Ovary (tissue), 9 donors: ENCODE results near the gene LTC4S. TPM values are rescaled to one million over a fixed set of nuclear protein-coding genes. Genes with fewer than 3 reads are reported as not detected.
A peak's percentile ranks its signal among the peaks of the same experiment; 100 is the strongest.

Source experiments
- DNase-seq, 5 donors: peaks; one replicate each; pipeline ENCODE4 v3.0.0-alpha.2; 2019 to 2020
- H3K27ac ChIP-seq, 2 donors: fragments of 200-600 bp; one replicate each; pipeline versions ENCODE4 v1.5.1 to v1.8.0; 2019 to 2022
- H3K27me3 ChIP-seq: fragments of 200-600 bp; one replicate; pipeline ENCODE4 v1.8.0; 2022
- H3K36me3 ChIP-seq: fragments of 200-600 bp; sonication (generic); one replicate; pipeline ENCODE4 v1.5.1; 2019
- H3K4me1 ChIP-seq: one replicate; pipeline ENCODE4 v1.8.1; 2013; ENCODE audit warnings: mild to moderate bottlenecking, moderate library complexity; ENCODE audit not compliant: insufficient read depth
- H3K4me3 ChIP-seq: fragments of 200-600 bp; sonication (generic); one replicate; pipeline ENCODE4 v1.5.1; 2017
- H3K9me3 ChIP-seq, 2 donors: fragments of 200-600 bp in 1 of 2; sonication (generic) in 1 of 2; one replicate each; pipeline versions ENCODE4 v1.5.1 to v1.8.1; 2013 to 2019; ENCODE audit warnings: mild to moderate bottlenecking in 1 of 2, moderate library complexity in 1 of 2
- EP300 ChIP-seq: sonication (generic); formaldehyde crosslinking; IDR thresholded peaks from one replicate; pipeline ENCODE4 v1.6.1; 2017; ENCODE audit warnings: antibody characterized with exemption
- POLR2A ChIP-seq: fragments of 450-650 bp; IDR thresholded peaks from one replicate; pipeline ENCODE4 v1.6.1; 2017; ENCODE audit warnings: antibody characterized with exemption, mild to moderate bottlenecking, moderate library complexity
- WGBS, 3 donors: extraction: QIAGEN DNeasy Blood & Tissue Kit in 1 of 3; methylation state at CpG; one replicate each; pipeline versions ENCODE4 v1.1.5 to v1.1.7; 2013 to 2017; 5-methylcytosine and 5-hydroxymethylcytosine counted together
- intact Hi-C, 4 donors: fragments of 100-400 bp; cut with DNase I; formaldehyde crosslinking; loops; one replicate each; pipeline versions ENCODE4 v1.11.0 to v1.15.1; 2022 to 2023
- polyA plus RNA-seq, 2 donors: library from polyadenylated mRNA; stranded (reverse); fragments of 200-250 nt in 1 of 2; fragments of 350-450 nt in 1 of 2; fragmentation: Illumina TruSeq in 1 of 2; extraction: RNeasy Lipid Tissue Mini Kit (QIAGEN cat#74804) in 1 of 2; gene quantifications; one replicate each; pipeline ENCODE4 v1.2.3, GENCODE V29; 2013 to 2014
- total RNA-seq, 7 donors: library from RNA; depleted of rRNA in 2 of 7; stranded (reverse); fragments of >200 nt in 2 of 7; fragmentation: NEBNext Ultra II Directional in 3 of 7; extraction: Animal tissue kit (Norgen Biotek cat#: 25700) in 3 of 7; gene quantifications; one replicate each; pipeline versions ENCODE4 v1.1.0 to v1.2.4, GENCODE V29; 2016 to 2023
- TF ChIP-seq, protein P1 (sequence below), 3 donors: fragments of 450-650 bp in 2 of 3; fragments of 200-600 bp in 1 of 3; IDR thresholded peaks; one replicate each; pipeline versions ENCODE4 v1.5.1 to v1.8.0; 2016 to 2022; ENCODE audit warnings: antibody characterized with exemption in 3 of 3, mild to moderate bottlenecking in 1 of 3
- donor health status: DM: no; HTN: no; CAD: no; lungs with moderate emphysema.
- donor health status: DM: no; HTN: no; CAD: no.
- donor health status: Bipolar disorder and iron deficiency.
- donor health status: DM: yes; HTN: yes; CAD: no.
- donor health status: DM: no; HTN: no; CAD: no.
- donor health status: DM: yes; HTN: yes; CAD: no.

LTC4S gene
- total and polyA plus RNA-seq, 9 donors, result 7.5 to 43.5 (median 16.9) TPM; not detected in 1

DNA sequence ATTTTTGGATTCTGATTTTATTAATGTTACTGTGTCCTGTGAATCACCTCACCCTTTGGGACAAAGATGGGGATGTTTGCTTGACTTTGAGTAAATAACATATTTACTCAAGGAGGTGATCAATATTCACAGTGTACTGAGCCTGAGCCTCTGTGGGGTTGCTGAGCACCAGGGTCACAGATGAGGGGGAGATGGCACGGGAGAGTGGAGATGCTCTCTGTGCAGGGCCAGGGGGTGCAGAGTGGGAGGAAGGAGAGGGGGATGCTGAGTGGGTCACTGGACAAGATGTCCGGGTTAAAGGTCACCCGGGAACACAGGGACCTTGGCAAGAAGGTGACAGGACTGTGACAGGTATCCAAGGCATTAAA lies 30.9 kb downstream of the LTC4S start:
- Histone ChIP-seq H3K4me1 (peaks cover 22% of the 10 kb centered on the region), H3K36me3 (no peaks in the 10 kb centered on the region), H3K27ac (no peak overlapping the region), H3K9me3 (no peaks in the 10 kb centered on the region), H3K4me3 (no peak overlapping the region), H3K27me3 (no peaks in the 10 kb centered on the region)
- TF ChIP-seq, protein P1, sequence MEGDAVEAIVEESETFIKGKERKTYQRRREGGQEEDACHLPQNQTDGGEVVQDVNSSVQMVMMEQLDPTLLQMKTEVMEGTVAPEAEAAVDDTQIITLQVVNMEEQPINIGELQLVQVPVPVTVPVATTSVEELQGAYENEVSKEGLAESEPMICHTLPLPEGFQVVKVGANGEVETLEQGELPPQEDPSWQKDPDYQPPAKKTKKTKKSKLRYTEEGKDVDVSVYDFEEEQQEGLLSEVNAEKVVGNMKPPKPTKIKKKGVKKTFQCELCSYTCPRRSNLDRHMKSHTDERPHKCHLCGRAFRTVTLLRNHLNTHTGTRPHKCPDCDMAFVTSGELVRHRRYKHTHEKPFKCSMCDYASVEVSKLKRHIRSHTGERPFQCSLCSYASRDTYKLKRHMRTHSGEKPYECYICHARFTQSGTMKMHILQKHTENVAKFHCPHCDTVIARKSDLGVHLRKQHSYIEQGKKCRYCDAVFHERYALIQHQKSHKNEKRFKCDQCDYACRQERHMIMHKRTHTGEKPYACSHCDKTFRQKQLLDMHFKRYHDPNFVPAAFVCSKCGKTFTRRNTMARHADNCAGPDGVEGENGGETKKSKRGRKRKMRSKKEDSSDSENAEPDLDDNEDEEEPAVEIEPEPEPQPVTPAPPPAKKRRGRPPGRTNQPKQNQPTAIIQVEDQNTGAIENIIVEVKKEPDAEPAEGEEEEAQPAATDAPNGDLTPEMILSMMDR (IDR thresholded peaks at IDR 0.05), result no peak
- TF ChIP-seq EP300 (no peak), POLR2A (no peak)
- intact Hi-C loops, result loop anchor here in 1 of 4 donors (10.0 kb wide), 1 partner anchor 80 kb away; the partner anchor contains the start of gene TBC1D9B
- DNase-seq, result no peak
- WGBS, 3 donors, result 67 to 80% (median 72%) methylated on average over 3 of the region's 3 CpGs

DNA sequence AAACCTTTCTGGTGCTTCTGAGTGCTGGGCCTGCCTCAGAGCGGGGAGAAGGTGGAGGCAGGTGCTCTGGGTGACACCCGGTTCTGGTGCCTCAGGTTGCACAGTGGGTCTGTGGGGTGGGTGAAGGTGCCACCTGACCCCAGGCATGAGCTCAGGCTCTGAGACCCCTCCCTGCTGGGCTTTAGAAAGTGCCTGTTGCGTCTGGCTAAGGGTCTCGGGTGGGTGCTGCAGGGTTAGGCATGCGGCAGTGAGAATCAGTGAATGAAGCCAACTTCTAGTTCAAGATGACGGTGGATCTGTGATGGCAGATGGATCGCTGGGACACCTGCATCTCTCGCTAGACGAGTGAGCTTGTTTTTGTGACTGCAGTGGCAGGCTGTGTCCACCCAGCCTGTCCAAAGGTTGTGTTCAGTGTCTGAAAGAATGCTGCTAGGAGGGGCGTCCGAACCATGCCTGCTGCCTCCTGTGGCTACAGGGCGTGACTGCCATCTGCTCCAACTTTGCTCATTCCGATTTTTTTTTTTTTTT lies 31.9 kb downstream of the LTC4S start:
- Histone ChIP-seq H3K4me3 (no peak overlapping the region), H3K9me3 (no peaks in the 10 kb centered on the region), H3K27me3 (no peaks in the 10 kb centered on the region), H3K36me3 (no peaks in the 10 kb centered on the region), H3K4me1 (peaks cover 16% of the 10 kb centered on the region), H3K27ac (no peak overlapping the region)
- 78 to 81% (median 80%) methylated on average over 13 of the region's 13 CpGs for WGBS, 3 donors
- DNase-seq, result no peak
- TF ChIP-seq POLR2A (no peak), EP300 (no peak)
- TF ChIP-seq, protein P1 (IDR thresholded peaks at IDR 0.05), result no peak
- intact Hi-C loops, result loop anchor here in 1 of 4 donors (10.0 kb wide), 1 partner anchor 79 kb away; the partner anchor contains the start of gene TBC1D9B

DNA sequence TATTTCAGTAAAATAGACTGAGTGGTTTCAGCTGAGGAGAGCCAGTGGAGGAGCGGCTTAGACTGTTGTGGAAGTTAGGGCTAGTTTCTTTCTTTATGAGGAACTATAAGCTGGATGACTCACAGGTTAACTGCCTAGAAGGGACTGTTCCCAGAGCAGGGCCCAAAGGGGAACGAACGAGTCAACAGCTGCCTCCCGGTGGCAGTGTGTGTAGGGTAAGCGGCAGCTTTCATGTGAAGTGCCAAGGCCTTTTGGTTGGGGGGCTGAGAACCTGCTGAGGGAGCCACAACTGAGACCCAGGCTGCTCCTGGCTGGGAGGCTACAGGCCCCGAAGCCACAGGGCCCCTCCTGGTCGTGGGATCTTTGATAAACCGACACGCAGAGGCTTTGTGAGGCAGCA lies 33.9 kb downstream of the LTC4S start:
- Histone ChIP-seq H3K27me3 (no peaks in the 10 kb centered on the region), H3K4me1 (peaks cover 10% of the 10 kb centered on the region), H3K27ac (no peak overlapping the region), H3K4me3 (no peak overlapping the region), H3K36me3 (no peaks in the 10 kb centered on the region), H3K9me3 (no peaks in the 10 kb centered on the region)
- 67 to 75% (median 72%) methylated on average over 9 of the region's 9 CpGs for WGBS, 3 donors
- TF ChIP-seq, protein P1 (IDR thresholded peaks at IDR 0.05), result no peak
- TF ChIP-seq POLR2A, result no peak
- no peak for TF ChIP-seq EP300
- DNase-seq, result peak in 1 of 5 donors; percentile 25
- intact Hi-C loops, result loop anchor here in 1 of 4 donors (10.0 kb wide), 1 partner anchor 77 kb away; the partner anchor contains the start of gene TBC1D9B

DNA sequence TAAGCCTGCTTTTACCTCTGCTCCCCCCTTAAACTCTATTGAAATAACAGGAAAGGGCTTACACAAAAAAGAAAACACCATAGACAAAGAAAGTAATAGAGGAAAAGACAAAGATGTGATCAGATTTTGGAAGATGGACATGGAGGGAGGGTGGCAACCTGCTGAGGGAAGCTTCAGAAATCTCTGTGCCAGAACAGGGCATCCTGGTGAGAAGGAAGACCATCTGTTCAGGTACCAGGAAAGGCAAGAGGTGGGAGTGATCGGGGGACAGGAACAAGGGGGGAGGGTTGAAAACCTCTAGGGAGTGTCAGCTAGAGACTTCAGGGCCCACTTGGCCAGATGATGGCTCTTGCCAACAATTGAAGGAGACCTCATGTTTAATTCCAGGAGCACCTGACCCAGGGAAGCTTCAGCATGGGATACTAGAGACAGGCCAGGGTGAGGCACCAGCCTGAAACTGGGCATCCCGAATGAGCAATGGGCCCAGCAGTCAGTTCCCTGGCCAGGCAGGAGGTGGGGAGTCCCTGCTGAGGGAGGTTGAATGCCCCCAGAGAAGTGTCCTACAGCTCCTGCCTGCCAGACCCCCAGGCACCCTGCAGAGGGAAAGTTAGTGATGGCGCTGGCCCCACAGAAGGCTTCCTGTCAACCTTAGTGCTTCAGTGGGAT lies 35.1 kb downstream of the LTC4S start:
- H3K9me3 ChIP-seq, result no peaks in the 10 kb centered on the region
- H3K36me3 ChIP-seq, result no peaks in the 10 kb centered on the region
- WGBS, 3 donors, result 88 to 92% (median 89%) methylated on average over 3 of the region's 3 CpGs
- intact Hi-C loops, result loop anchor here in 1 of 4 donors (10.0 kb wide), 1 partner anchor 76 kb away; the partner anchor contains the start of gene TBC1D9B
- no peak overlapping the region for H3K27ac ChIP-seq
- DNase-seq, result no peak
- no peak overlapping the region for H3K4me3 ChIP-seq
- TF ChIP-seq, protein P1 (IDR thresholded peaks at IDR 0.05), result no peak
- TF ChIP-seq POLR2A, result no peak
- no peak for TF ChIP-seq EP300
- H3K27me3 ChIP-seq, result no peaks in the 10 kb centered on the region
- H3K4me1 ChIP-seq, result peaks cover 3% of the 10 kb centered on the region
